Tibial nerve (tissue), 4 donors: ENCODE data around the gene ECT2L. TPM values are rescaled to one million over a fixed set of nuclear protein-coding genes. Genes with fewer than 3 reads are reported as not detected.
A peak's percentile ranks its signal among the peaks of the same experiment; 100 is the strongest.

Experiments used
- DNase-seq, 2 donors: peaks; one replicate each; pipeline ENCODE4 v3.0.0-alpha.2; 2019; ENCODE audit warnings: low spot score in 2 of 2
- H3K27ac ChIP-seq, 4 donors: fragments of 200-600 bp; sonication (generic) in 3 of 4; one replicate each; pipeline ENCODE4 v1.5.1; 2017 to 2019; ENCODE audit warnings: mild to moderate bottlenecking in 1 of 4
- H3K27me3 ChIP-seq, 2 donors: fragments of 200-600 bp; sonication (generic) in 1 of 2; one replicate each; pipeline versions ENCODE4 v1.5.1 to v1.6.0; 2017 to 2019
- H3K36me3 ChIP-seq, 3 donors: fragments of 200-600 bp; sonication (generic); one replicate each; pipeline ENCODE4 v1.5.1; 2018 to 2019
- H3K4me1 ChIP-seq, 4 donors: fragments of 200-600 bp; sonication (generic) in 3 of 4; one replicate each; pipeline ENCODE4 v1.5.1; 2017 to 2019
- H3K4me3 ChIP-seq, 4 donors: fragments of 200-600 bp; sonication (generic) in 3 of 4; one replicate each; pipeline ENCODE4 v1.5.1; 2017 to 2019; ENCODE audit warnings: mild to moderate bottlenecking in 1 of 4, moderate library complexity in 1 of 4
- H3K9me3 ChIP-seq, 4 donors: fragments of 200-600 bp; sonication (generic) in 3 of 4; one replicate each; pipeline ENCODE4 v1.5.1; 2017 to 2019
- EP300 ChIP-seq, 2 donors: sonication (generic); formaldehyde crosslinking; IDR thresholded peaks; one replicate each; pipeline ENCODE4 v1.6.1; 2017; ENCODE audit warnings: antibody characterized with exemption in 2 of 2, mild to moderate bottlenecking in 1 of 2
- POLR2A ChIP-seq, 2 donors: fragments of 450-650 bp; IDR thresholded peaks; one replicate each; pipeline ENCODE4 v1.6.1; 2017; ENCODE audit warnings: antibody characterized with exemption in 2 of 2, mild to moderate bottlenecking in 2 of 2, moderate library complexity in 2 of 2
- WGBS, 2 donors: methylation state at CpG; one replicate each; pipeline ENCODE4 v1.1.5; 2018; 5-methylcytosine and 5-hydroxymethylcytosine counted together
- total RNA-seq, 4 donors: library from RNA; depleted of rRNA; stranded (reverse); fragments of >200 nt; gene quantifications; one replicate each; pipeline ENCODE4 v1.1.0, GENCODE V29; 2016
- TF ChIP-seq, protein P1 (sequence below), 5 experiments: fragments of 200-600 bp in 3 of 5; fragments of 450-650 bp in 2 of 5; sonication (generic) in 3 of 5; IDR thresholded peaks; one replicate each; pipeline ENCODE4 v1.5.1; 2016 to 2019; ENCODE audit warnings: antibody characterized with exemption in 5 of 5, mild to moderate bottlenecking in 3 of 5, moderate library complexity in 2 of 5

Gene ECT2L
- total RNA-seq, 4 donors from 2014 or later = 0.21 to 1.1 (median 0.30) TPM; not detected in 1

DNA sequence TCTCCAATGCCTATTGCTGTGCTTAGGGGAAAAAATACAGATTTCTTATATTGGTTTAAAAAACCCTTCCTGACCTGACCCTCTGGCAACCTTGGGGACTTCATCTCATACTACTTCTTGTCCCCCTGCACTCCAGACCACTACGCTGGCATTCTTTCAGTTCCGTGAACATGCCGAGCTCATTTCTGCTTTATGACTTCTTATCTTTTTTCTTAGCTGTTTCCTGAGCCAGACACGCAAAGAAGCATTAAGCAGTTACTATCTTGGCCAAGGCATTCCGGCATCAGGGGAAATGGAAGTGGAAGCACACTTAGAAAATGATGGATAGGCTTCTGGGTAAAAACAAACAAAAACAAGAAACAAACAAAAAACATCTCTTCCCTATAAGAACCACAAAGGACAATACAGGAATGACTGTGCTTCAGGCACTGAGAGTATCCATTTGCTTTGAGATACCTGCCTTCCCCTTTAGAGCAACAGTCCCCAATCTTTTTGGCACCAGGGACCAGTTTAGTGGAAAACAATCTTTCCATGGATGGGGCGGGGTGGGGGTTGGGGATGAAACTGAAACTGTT lies 26.7 kb upstream of the ECT2L start:
- H3K4me3 ChIP-seq = no peak overlapping the region

DNA sequence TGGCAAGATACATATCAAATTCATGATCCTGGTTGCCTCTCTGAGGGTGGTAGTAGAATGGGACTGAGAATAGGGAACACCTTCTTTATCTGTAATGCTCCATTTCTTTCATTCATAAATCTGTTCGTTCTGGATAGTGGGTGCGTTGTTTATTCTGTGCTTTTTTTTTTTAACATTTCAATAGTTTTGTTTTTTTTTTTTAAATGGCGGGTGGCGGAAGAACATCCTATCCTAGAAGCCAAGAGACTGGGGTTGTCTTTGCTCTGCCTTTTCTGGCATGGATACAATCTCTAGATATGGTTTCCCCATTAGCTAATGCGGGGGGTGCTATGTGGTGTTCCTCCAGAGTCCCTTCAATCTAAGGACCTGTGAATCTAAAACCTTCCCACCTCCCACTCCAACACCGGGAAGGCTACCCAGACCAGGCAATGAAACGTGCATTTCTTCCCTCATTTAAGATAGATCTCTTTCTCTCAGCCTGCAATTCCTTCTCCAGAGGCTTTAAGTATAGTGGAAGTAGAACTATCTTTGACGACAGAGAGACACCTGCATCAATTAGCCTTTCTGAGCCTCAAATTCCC lies 23.2 kb upstream of the ECT2L start:
- no peak for TF ChIP-seq POLR2A (IDR thresholded peaks at IDR 0.05)
- TF ChIP-seq EP300 (IDR thresholded peaks at IDR 0.05) = no peak
- TF ChIP-seq, protein P1, sequence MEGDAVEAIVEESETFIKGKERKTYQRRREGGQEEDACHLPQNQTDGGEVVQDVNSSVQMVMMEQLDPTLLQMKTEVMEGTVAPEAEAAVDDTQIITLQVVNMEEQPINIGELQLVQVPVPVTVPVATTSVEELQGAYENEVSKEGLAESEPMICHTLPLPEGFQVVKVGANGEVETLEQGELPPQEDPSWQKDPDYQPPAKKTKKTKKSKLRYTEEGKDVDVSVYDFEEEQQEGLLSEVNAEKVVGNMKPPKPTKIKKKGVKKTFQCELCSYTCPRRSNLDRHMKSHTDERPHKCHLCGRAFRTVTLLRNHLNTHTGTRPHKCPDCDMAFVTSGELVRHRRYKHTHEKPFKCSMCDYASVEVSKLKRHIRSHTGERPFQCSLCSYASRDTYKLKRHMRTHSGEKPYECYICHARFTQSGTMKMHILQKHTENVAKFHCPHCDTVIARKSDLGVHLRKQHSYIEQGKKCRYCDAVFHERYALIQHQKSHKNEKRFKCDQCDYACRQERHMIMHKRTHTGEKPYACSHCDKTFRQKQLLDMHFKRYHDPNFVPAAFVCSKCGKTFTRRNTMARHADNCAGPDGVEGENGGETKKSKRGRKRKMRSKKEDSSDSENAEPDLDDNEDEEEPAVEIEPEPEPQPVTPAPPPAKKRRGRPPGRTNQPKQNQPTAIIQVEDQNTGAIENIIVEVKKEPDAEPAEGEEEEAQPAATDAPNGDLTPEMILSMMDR (IDR thresholded peaks at IDR 0.05) = no peak
- DNase-seq = no peak
- Histone ChIP-seq H3K4me1 (peaks cover 0 to 22% (median 9%) of the 10 kb centered on the region in 4 donors), H3K9me3 (no peaks in the 10 kb centered on the region), H3K36me3 (peaks cover 0 to 19% (median 3%) of the 10 kb centered on the region in 3 donors), H3K4me3 (peak overlapping the region; percentile 43 to 94 (median 84)), H3K27ac (peak overlapping the region; percentile 91 to 97 (median 96)), H3K27me3 (no peaks in the 10 kb centered on the region)
- 13 to 15% methylated on average over 8 of the region's 8 CpGs for WGBS, 2 donors

More for the DNA sequence above, 26.7 kb upstream of the ECT2L start:
- Histone ChIP-seq H3K27me3 (no peaks in the 10 kb centered on the region), H3K9me3 (no peaks in the 10 kb centered on the region), H3K36me3 (no peaks in the 10 kb centered on the region), H3K27ac (no peak overlapping the region), H3K4me1 (peaks cover 0 to 8% (median 3%) of the 10 kb centered on the region in 4 donors)
- TF ChIP-seq, protein P1 (IDR thresholded peaks at IDR 0.05) = no peak
- TF ChIP-seq POLR2A (IDR thresholded peaks at IDR 0.05) (no peak), EP300 (IDR thresholded peaks at IDR 0.05) (no peak)
- 52 to 55% methylated on average over 6 of the region's 6 CpGs for WGBS, 2 donors
- DNase-seq = no peak

GRCh38 chr6:138773177-138774091 lies 22.5 kb upstream of the ECT2L start, which contains the start of gene CCDC28A:
CCDC28A (plus strand) TSS chr6:138773769; CDS start chr6:138776121, 2,352 bp downstream.
- H3K9me3 ChIP-seq = no peaks in the 10 kb centered on the region
- H3K36me3 ChIP-seq = peaks cover 0 to 26% (median 3%) of the 10 kb centered on the region in 3 donors
- H3K27me3 ChIP-seq = no peaks in the 10 kb centered on the region
- H3K27ac ChIP-seq = peak within 1 kb of the TSS; percentile 91 to 97 (median 96)
- WGBS, 2 donors = 0 to 1% methylated on average over 44 to 47 of the region's 47 CpGs
- H3K4me1 ChIP-seq = peaks cover 0 to 22% (median 9%) of the 10 kb centered on the region in 4 donors
- TF ChIP-seq EP300 (IDR thresholded peaks at IDR 0.05) (peak; percentile 70 to 89), POLR2A (IDR thresholded peaks at IDR 0.05) (peak in 1 of 2 donors; percentile 77)
- TF ChIP-seq, protein P1 (IDR thresholded peaks at IDR 0.05) = peak in 2 of 5 experiments; percentile 26 to 53
- peak within 1 kb of the TSS; percentile 43 to 94 (median 84) for H3K4me3 ChIP-seq
- DNase-seq = peak; percentile 88 to 99

DNA sequence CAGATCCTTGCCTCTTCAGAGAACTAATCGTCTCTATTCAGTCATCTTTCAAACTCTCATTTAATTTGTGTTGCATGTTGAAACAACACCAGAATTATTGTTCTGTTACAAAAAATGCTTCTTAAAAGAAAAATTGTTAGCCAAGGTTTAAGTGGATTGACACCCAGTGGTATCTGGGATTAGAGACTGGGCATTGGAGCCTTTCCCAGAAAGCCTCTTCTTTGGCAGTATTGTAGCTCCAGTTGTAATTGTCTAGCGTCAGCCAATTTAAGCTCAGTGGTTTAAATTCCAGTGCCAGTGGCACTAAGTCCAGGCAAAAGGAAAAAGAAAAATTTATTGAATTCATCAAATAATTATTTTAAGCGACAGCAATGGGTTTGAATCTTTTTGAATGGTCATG lies 21.5 kb upstream of the ECT2L start:
- WGBS, 2 donors = 21 to 25% methylated on average over 3 of the region's 3 CpGs
- TF ChIP-seq, protein P1 (IDR thresholded peaks at IDR 0.05) = no peak
- no peak for TF ChIP-seq EP300 (IDR thresholded peaks at IDR 0.05)
- Histone ChIP-seq H3K27me3 (no peaks in the 10 kb centered on the region), H3K9me3 (no peaks in the 10 kb centered on the region), H3K4me3 (peak overlapping the region; percentile 43 to 94 (median 84)), H3K36me3 (peaks cover 0 to 34% (median 3%) of the 10 kb centered on the region in 3 donors), H3K27ac (peak overlapping the region; percentile 91 to 97 (median 96)), H3K4me1 (peaks cover 0 to 22% (median 9%) of the 10 kb centered on the region in 4 donors)
- DNase-seq = no peak
